DMS 273 treated with DMSO at 0.1 percent for 48 hours (cell line): ENCODE data around the gene RAD23B.
A peak's percentile ranks its signal among the peaks of the same experiment; 100 is the strongest.

Experiments
- DNase-seq: peaks from one replicate; lab custom pipeline; 2025; lab: John Stamatoyannopoulos, UW

RAD23B gene

DNA sequence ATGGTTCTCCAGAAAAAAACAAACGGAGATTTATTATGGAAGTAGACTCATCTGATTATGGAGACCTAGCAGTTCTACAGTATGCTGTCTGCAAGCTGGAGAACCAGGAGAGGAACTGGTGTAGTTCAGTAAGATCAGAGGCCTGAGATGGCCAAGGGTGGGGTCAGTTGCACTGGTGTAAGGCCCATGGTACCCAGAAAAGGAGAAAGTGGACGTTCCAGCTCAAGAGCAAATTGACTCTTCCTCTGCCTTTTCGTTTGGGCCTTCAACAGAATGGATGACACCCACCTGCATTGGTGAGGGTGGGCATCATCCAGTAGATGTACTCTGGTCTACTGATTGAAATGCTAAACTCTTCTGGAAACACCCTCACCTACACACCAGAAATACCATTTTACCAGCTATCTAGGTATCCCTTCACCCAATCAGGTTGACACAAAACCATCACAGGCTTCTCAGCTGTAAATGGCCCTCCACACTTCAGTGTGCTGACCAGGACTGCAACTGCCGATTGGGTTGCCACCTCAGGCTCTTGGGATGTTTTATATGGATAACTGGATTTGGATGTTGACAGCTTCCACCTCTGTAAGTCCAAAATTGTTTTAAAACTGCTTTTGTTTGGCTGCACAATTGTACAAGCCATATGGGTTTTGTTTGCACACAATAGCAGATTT lies 51.2 kb downstream of the RAD23B start:
- DNase-seq: no peak

DNA sequence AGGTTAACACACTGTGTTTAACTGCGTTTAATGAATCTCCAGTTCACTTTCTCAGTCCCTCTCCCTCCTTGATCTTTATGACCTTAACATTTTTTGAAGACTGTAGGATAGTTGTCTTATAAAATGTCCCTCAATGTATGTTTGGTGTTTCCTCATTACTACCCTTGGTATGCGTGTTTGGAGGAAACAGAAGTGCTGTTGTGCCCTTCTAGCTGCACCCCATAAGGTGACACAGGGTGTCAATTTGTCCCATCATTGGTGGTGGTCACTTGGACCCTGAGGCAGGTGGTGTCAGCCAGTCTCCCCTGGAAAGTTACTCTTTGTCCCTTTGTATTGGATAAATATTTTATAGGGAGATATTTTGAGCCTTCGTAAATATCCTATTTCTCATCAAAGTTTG lies 52.3 kb downstream of the RAD23B start:
- DNase-seq: no peak

DNA sequence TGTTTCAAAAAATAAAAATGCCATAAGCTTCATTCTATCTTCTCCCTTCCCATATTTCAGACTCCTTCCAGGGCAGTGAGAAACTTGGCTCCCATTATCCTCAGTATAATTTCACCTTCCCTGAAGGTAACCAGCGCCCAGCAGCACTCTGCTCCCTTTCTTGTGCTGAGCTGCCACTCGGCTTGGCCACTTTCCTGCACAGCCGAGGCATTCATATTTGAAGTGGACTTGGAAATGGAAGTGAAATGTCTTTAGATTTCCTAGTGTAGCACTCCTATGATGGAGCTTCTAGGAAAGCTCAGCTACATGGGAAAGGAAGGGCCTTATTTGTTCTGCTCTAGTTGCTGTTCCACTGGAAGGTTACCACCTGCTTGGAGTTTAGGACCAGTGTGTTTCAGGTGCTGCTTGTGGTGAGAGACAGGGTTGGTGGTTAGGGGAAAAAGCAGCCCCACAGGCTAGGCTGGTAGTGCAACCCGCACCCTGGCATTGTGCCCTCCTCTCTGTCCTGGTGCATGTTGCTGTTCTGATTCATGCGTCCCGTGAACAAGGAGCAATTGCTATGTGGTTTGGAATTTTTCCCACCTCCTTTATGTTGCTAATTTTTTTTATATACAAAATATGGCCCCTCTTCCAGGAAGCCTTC lies 53.8 kb downstream of the RAD23B start:
- no peak for DNase-seq

DNA sequence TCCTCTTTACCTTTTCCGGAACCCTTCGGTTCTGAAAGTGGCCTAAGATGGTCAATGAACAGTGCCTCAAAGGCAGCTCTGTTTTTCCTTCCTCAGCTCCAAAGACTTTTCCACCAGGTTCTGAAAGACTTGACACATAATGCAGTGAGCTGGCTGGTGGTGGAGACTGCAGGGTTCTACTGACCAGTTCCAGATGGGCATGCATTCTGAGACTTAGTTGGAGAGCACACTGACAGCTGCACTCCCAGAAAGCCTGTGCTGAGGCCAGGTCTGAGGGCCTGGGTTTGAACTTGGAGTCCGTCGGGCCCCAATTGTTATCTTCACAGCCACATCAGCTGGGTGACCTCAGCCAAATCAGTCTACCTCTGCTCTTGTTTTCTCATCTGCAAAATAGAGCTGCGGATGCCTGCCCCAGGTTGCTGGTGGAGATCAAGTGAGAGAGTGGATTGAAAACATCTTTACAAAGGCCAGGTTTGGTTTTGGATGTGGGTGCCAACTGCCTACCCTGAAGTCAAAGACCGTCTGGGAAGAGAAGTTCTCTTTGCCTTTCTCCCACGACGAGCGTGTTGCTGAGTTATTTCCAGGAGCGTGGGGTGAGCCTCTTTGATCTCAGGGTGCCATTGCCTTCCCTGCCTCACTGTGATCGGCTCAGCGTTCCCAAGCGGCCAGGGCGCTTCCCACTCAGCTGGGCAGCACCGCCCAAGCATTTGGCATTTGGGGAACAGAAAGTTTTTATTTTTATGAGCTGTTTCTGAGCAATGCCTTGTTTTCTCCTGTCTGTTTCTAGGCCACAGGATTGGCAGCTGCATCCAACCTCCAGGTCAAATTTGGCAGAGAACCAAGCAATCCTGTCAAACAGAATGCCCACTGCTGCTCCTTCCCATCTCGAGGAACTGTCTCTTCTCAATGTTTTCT lies 54.9 kb downstream of the RAD23B start:
- DNase-seq: no peak

DNA sequence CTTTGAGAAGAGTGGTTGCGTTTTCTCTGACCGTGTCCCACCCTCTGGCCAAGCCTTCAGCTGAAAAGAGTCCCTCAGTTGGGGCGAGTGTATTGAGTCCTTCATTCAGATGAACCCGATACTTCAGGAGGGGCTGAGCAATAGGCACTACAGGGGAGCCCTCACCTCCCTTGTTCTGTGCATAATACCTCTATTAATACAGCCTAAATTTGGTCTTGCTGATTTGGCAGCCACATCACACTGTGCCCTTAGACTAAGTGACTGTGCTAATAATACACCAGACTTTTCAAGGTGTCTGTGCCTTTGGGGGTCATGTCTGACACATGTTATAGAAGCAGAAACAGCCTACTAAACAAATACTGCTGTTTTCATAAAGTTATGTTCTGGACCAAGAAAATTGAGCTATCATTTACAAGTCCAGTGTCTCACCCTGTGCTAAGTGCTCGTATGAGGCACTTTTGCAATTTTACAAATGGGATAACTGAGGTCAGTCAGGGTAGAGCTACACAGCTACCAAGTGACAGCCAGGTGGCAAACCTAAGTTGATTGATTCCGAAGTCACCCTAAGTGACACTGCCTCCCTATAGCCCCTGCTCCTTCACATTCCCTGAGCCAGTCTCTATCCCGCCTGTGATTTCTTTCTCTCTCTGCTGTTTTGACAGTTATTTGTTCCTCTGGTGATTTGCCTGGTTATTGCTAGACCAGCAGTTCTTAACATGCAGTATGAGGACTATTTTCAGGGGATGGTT lies 56.0 kb downstream of the RAD23B start:
- no peak for DNase-seq

DNA sequence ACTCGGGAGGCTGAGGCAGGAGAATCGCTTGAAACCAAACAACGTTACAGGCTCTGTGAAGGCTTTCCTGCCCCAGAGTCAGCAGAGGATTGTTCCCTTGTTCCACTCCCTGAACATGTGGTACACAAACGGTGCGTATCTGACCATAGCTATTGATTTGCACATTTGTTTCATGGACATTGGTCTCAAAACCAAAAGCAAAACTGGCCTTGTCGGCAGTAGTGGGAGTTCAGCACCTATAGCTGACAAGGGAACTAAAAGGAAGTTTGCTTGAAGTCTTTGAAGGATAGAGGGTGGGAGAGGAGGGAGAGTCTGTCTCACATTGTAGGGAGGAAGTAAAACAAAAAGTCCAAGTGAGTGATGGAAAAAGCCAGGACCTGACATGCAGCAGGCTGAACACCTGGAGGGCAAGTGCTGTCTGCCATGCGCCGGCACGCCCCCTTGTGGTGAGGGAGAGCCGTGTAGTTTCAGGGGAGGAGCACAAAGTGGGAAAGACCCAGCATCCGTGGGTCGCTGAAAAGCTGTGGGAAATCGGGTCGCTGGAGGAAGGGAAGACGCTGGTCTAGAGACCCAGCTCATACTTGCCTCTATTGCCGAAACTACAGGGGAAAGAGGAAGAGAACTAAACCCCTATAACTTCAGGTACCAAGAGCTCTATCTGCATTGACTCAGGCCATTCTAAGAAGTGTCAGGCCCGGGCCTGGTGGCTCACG lies 58.0 kb downstream of the RAD23B start:
- DNase-seq: no peak

DNA sequence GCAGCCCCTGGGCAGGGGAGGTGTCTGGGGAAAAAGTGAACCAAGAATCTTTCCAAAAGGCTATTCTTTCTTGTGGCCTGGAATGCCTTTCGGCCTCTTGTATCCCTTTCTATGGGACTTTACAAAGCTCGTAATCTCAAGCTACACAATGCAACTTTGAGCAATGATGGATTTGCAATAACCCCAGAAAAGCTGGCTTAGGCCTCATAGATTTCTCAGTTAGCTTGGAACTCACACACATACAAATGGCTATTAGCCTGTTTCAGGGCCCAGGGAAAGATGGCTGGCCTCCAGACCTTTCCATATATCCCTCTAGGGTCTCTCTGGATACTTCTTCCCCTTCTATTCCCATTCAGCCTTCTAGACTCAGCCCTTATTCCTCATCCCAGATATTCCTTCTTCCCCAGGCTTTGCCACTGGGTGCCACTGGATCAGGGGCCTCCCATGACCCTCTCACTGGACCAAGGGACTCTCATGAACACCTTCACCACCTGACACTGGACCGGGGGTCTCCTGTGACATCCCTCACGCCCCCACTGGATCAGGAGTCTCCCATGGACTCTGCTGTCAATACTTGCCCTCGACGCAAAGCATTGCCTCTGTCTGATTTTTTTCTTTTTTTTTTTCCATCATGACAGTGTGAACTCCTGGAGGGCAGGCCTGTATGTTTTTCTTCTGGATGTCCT lies 59.5 kb downstream of the RAD23B start:
- no peak for DNase-seq

DNA sequence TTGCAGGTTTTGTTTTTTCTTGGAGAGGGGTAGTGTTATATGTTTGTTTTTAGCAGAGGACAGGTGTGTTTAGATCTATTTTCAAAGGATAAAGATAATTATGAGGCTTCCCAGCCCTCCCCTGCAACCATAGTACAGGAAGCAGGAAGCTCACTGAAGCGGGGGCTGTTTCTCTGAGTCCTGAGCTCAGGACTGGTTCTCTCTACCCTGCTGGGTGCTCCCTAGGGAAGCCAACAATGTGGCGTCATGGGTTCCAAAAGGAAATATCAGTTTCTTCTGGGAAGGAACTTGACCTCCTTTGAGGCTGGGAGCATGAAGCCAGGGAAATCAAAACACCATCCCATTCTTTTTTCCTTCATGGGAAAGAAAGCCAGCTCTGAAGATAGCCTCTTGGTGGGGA lies 62.2 kb downstream of the RAD23B start:
- DNase-seq: no peak

DNA sequence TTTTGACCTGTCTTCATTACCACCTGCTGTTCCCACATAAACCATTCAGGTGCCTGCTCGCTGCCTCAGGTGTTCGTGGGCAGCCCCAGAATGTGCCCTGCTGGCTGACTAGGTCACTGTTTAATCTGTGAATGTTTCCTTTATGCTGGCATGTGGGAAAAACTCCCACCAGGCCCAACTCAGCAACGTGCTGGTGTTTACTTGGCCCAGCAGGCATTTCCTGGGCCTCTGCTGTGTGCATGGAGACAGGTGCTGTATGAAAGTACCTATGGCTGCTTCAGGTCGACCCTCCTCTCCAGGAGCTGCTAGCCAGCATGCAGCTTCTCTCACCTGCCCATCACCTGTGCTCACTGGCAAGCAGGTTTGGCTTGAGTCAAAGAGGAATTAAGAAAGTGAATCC lies 65.8 kb downstream of the RAD23B start:
- no peak for DNase-seq

DNA sequence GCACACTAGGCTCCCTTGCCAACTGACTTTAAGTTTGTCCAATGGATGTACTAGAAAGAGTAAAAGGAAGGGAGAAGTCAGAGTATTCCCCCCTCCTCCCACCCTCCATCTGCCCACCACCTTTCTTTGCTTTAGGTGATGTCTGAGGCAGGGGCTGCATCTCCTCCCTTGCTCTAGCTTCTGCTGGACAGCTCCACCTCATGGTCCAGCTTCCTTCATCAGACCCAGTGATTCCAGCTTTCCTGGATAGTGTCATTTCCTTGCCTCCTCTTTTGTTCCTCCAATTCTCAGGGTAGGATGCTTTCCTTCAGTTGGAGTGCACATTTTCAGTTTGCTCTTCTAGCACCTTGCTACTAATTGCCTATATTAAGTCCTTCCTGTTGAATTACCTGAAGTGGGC lies 67.4 kb downstream of the RAD23B start:
- no peak for DNase-seq

DNA sequence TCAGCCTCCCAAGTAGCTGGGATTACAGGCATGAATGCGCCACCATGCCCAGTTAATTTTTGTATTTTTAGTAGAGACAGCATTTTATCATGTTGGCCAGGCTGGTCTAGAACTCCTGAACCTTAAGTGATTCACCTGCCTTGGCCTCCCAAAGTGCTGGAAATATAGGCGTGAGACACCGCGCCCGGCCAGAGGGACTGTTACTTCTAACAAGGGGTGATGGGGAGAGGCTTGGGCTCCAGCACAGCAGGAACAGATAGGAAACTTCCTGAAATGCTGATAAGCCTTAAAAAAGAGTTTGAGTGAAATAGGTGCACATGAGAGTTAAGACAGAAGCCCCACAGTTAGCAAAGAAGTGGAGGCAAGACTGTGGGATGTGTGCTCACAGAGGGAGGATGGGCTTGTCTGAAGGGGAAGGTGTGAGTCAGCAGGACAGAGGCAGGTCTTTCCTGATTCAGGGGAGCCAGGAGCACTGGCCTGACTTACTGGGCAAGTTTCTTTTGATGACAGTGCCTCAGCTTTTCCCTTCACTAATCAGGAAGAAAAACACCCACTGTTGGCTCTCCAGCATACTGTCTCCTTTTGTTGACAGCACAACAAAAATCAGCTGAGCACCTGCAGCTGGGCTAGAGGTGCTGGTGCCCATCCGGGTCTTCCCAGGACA lies 68.4 kb downstream of the RAD23B start:
- DNase-seq: no peak

DNA sequence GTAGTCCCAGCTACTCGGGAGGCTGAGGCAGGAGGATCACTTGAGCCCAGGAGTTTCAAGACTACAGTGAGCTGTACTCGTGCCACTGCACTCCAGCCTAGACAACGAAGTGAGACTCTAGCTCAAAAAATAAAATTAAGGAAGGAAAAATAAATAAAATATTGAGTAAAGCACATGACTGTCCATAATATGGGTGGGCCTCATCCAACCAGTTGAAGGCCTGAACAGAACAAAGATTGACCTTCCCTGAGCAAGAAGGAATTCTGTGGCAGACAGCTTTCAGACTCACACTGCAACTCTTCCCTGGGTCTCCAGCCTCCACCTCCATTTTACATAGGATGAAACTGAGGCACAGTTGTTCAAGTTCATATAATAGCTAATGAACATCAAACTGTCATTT lies 72.3 kb downstream of the RAD23B start:
- DNase-seq: no peak

DNA sequence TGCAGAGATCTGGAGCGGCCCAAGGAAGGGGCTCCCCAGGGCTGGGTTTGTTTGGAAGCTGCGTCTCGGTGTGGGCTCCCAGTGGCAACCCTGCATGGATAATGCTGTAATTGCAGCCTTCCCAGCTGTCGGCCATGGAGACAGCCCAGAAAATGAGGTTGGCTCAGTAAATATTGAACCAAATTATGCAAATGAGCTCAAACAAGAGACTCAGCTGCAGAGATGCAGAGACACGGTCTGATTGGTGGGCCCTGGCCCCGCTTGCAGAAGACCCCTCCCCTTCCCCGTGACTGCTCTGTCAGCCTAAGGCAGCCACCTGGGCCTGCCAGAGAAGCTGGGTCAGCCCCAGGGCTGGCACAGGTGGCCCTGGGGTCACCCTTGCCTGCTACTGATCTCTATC lies 75.9 kb downstream of the RAD23B start:
- peak; percentile 69 for DNase-seq

DNA sequence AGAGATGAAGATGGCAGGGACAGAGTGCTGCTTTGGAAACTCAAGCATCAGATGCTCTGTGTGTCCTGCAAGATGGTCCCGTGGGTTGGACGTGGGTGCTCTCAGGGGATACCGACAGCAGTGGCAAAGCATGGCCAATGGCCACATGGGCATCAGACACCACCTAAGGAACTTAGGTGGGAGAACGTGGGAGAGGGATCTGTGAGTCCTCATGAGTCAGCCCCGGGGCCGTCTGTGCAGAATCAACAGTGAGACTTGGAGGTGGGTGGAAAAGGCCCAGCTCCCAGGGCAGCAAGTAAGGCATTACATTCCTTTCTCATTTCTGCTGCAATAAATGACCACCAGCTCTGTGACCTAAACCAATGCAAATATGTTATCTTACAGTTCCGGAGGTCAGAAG lies 77.0 kb downstream of the RAD23B start:
- DNase-seq: no peak

DNA sequence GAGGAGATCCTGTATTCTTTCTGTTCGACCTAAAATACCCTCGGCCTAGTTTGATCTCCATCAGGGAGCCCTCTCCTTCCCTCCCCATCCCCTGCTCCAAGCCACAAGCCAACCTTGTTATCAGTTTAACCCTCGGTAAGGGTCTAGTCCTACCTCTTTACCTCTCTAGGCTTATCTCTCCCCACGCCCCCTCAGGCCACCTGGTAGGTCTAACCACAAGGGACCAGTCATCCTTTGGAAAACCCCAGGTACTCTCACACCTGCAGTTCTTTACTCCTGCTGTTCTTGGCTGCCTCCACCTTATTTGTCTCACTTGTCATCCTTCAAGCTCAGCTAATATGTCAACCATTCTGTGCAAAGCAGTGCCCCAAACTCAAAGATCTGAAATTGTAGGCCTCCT lies 78.7 kb downstream of the RAD23B start:
- DNase-seq: no peak

DNA sequence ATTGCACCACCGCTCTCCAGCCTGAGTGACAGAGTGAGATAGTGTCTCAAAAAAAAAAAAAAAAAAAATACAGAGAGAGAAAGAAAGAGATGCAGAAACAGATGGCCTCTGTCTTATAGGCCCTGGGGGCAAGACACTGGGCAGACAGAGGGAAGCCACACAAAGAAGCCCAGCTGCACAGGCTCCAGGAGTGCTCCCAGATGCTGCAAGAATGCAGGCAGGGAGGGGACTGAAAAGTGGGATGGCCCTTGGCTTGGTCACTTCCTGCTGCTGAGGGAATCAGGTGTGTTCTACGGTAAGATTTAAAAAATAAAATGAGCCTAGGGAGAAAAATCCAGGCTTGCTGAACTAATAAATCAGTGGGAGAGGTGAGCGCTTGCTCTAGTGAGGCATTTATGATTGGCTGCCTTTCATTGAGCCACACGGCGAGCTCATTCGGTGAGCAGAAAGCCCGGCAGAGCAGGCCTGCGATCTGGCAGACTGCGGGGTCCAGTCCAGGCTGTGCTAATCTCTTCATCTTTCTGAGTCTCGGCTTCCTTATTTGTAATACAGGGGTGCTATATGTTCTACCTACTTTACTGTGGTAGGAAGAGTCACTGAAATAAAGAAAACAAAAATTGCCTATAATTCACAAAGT lies 80.6 kb downstream of the RAD23B start:
- DNase-seq: peak; percentile 13

DNA sequence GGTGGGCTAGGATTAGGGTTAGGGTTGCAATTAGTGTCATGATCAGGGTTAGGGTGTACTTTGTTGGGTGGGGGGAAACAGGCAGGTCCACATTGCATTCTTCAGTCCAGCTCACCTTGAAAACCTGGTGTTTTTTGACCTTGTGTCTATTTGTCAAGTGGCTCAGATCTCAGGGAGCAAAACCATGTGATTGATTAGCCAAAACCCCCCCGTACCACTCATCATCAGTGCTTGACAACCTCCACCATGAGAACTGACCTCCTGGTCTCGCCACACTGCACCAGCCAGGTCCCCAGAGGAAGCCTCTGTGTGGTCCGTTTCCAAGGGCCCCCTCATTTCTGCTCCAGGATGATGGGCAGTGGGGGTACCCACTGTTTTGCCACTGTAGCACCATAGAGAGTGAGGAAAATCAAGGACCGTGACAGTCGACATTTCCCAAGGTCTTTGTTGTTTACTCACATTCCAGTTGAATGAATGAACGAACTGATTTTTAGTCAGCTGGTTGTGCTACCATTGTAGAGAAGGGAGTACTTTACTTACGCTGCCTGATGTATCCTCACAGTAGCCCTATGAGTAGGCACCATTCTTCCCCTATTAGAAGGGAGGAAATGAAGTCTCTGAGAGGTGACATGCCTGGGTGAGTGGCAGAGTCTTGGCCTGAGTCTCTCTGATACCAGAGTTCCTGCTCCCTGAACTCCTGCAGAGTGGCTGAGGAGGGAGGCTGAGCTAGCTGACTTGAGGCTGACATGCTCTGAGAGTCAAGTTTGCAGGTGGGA lies 84.8 kb downstream of the RAD23B start:
- no peak for DNase-seq

DNA sequence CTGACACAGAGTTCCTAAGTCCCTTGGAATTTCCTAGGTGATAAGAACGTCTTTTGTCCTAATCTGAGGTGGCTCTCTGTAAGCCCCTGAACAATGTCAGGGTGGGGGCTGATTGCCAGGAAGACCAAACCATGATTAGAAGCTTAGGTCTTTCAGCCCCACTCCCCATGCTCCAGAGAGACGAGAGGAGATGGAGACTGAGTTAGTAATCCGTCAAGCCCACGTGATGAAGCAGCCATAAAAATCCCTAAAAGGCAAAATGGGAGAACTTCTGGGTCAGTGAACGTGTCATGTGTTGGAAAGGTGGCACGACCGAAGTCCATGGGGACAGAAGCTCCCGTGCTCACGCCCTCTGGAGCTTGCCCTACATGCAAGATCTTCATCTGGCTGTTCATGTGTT lies 85.6 kb downstream of the RAD23B start:
- no peak for DNase-seq

DNA sequence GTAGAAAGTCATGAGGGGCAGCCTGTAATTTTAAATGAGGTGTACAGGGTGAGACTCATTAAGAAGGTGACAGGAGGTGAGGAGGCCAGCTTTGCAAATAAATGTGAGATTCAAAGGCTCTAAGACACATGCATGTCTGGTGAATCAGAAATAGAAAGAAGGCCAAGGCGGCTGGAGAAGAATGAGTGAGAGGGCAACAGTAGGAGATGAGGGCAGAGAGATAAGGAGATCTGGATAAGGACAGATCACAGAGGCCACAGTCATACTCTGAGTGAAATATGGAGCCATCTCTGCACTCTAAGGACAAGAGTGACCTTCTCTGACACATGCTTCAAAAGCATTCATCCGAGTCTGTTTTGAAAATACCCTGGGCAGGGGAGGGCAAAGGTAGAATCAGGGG lies 90.7 kb downstream of the RAD23B start:
- DNase-seq: no peak
